ENCODE results near the gene MICU1. TPM values are rescaled to one million over a fixed set of nuclear protein-coding genes. Genes with fewer than 3 reads are reported as not detected.

Gene MICU1
- total RNA-seq, 2 donors from 2014 or later: 44.3 to 51.8 TPM

DNA sequence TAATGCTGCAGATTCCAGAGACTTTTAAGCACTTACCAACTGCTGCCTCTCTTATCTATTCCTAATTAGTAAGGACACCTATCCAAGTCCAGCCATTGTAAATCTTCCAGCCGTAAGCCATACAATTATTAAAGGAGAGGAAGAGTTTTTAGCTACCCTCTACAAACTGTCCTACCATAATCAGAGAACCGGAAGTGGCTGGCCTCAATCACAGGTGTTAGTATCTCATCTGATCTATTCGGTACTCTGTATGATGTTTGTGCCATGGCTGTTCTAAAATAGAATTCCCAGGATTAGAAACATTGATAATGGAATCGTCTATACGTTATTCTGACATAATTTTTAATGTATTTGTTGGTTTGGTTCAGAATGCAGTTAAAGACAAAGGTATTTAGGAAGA lies 102.8 kb downstream of the MICU1 start:
- Histone ChIP-seq H3K27ac (no peak overlapping the region), H3K4me3 (no peak overlapping the region), H3K9ac (ENCODE audit: low read depth in 2 of 2, low read length in 2 of 2) (no peak overlapping the region), H3K36me3 (no peaks in the 10 kb centered on the region), H3K27me3 (no peaks in the 10 kb centered on the region), H3K9me3 (no peaks in the 10 kb centered on the region), H3K4me1 (no peaks in the 10 kb centered on the region)
- DNase-seq: no peak
- TF ChIP-seq, protein P1, sequence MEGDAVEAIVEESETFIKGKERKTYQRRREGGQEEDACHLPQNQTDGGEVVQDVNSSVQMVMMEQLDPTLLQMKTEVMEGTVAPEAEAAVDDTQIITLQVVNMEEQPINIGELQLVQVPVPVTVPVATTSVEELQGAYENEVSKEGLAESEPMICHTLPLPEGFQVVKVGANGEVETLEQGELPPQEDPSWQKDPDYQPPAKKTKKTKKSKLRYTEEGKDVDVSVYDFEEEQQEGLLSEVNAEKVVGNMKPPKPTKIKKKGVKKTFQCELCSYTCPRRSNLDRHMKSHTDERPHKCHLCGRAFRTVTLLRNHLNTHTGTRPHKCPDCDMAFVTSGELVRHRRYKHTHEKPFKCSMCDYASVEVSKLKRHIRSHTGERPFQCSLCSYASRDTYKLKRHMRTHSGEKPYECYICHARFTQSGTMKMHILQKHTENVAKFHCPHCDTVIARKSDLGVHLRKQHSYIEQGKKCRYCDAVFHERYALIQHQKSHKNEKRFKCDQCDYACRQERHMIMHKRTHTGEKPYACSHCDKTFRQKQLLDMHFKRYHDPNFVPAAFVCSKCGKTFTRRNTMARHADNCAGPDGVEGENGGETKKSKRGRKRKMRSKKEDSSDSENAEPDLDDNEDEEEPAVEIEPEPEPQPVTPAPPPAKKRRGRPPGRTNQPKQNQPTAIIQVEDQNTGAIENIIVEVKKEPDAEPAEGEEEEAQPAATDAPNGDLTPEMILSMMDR (IDR thresholded peaks at IDR 0.05): no peak
- intact Hi-C loops (cut with DNase I): no loop called here

DNA sequence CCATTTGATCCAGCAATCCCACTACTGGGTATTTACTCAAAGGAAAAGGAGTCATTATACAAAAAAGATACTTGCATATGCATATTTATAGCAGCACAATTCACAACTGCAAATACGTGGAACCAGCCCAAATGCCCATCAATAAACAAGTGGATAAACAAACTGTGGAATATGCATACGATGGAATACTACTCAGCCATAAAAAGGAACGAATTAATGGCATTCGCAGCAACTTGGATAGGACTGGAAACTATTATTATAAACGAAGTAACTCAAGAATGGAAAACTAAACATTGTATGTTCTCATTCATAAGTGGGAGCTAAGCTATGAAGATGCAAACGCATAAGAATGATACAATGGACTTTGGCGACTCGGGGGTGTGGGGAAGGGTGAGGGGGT lies 108.6 kb downstream of the MICU1 start:
- TF ChIP-seq, protein P1 (IDR thresholded peaks at IDR 0.05): no peak
- intact Hi-C loops (cut with DNase I): no loop called here

DNA sequence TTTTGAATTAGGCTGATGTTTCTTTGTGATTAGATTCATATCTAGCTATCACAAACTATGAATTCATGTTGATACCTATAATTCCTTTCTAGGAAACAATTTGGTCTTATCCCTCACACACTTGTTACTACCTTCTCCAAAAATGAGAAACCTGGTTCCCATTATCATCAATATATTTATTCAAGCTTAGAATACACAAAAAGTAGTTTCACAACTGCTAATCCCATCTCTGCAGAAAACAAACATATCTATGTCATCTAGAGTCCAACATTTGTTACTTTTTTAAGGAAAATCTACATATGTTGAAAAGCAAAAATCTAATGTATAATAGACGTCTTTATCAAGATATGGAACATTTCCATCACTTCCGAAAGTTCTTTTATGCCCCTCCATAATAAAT lies 110.4 kb downstream of the MICU1 start:
- intact Hi-C loops (cut with DNase I): no loop called here
- TF ChIP-seq, protein P1 (IDR thresholded peaks at IDR 0.05): no peak
- Histone ChIP-seq H3K4me1 (no peaks in the 10 kb centered on the region), H3K27me3 (no peaks in the 10 kb centered on the region), H3K36me3 (no peaks in the 10 kb centered on the region), H3K4me3 (no peak overlapping the region), H3K9ac (ENCODE audit: low read depth in 2 of 2, low read length in 2 of 2) (no peak overlapping the region), H3K9me3 (no peaks in the 10 kb centered on the region), H3K27ac (no peak overlapping the region)
- DNase-seq: no peak

More for the DNA sequence above, 108.6 kb downstream of the MICU1 start:
- H3K9me3 ChIP-seq: no peaks in the 10 kb centered on the region
- no peak overlapping the region for H3K27ac ChIP-seq
- no peaks in the 10 kb centered on the region for H3K4me1 ChIP-seq
- H3K27me3 ChIP-seq: no peaks in the 10 kb centered on the region
- no peaks in the 10 kb centered on the region for H3K36me3 ChIP-seq
- H3K9ac ChIP-seq (ENCODE audit: low read depth in 2 of 2, low read length in 2 of 2): no peak overlapping the region
- DNase-seq: no peak
- H3K4me3 ChIP-seq: no peak overlapping the region

DNA sequence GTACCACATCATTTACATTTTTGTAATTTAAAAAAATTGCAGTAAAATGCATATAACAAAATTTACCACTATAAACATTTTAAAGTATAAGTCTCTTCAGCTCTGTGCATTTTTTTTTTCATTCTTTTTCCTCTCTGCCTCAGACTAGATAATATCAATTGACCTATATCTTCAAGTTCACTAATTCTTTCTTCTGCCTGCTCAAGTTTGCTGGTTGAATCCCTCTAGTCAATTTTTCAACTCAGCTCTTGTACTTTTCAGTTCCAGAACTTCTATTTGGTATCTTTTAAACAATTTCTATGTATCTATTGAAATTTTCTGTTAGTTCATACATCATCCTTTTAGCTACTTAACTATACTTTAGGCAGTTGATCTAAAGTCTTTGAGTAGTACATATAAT lies 112.0 kb downstream of the MICU1 start:
- DNase-seq: no peak
- H3K4me3 ChIP-seq: no peak overlapping the region
- H3K36me3 ChIP-seq: no peaks in the 10 kb centered on the region
- no peak overlapping the region for H3K27ac ChIP-seq
- H3K9me3 ChIP-seq: no peaks in the 10 kb centered on the region
- no peaks in the 10 kb centered on the region for H3K27me3 ChIP-seq
- TF ChIP-seq, protein P1 (IDR thresholded peaks at IDR 0.05): no peak
- intact Hi-C loops (cut with DNase I): no loop called here
- no peaks in the 10 kb centered on the region for H3K4me1 ChIP-seq
- no peak overlapping the region for H3K9ac ChIP-seq (ENCODE audit: low read depth in 2 of 2, low read length in 2 of 2)

DNA sequence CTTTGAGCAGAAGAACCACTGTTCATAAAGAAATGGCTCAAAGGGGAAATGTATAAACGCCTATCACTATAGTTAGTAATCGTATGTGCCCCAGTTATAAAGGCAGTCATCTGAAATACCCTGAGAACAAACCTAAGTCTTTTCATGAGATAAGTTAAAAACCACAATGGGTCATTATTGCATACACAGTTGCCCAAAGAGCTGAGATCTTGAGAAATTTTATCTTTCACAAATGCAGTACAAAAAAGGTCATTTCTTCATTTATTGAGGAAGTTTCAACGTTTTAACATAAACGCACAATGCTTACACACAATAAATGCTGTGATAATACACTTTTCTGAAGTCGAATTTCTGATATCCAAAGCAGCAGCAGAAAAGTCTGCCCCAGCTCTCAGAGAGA lies 114.4 kb downstream of the MICU1 start:
- Histone ChIP-seq H3K4me3 (no peak overlapping the region), H3K9me3 (no peaks in the 10 kb centered on the region), H3K9ac (ENCODE audit: low read depth in 2 of 2, low read length in 2 of 2) (no peak overlapping the region), H3K36me3 (no peaks in the 10 kb centered on the region), H3K27me3 (no peaks in the 10 kb centered on the region), H3K4me1 (no peaks in the 10 kb centered on the region), H3K27ac (no peak overlapping the region)
- DNase-seq: no peak
- intact Hi-C loops (cut with DNase I): no loop called here
- TF ChIP-seq, protein P1 (IDR thresholded peaks at IDR 0.05): no peak

DNA sequence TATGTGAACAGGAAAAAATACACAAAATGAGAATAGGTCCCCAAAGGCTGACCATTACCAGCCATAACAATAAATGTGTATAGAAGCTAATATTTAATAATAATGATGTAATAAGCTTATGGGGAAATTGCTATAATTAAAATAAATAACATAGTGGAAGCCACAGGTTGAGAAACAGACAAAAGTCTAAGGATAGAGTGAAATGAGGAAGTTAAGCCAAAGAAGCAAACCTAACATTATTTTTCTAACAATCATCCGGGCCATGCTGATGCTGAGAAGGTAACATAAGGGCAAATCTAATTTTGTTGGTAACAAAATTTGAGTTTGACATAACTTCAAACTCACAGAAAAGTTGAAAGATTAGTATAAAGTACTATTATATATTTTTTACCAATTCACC lies 115.9 kb downstream of the MICU1 start:
- TF ChIP-seq, protein P1 (IDR thresholded peaks at IDR 0.05): no peak
- Histone ChIP-seq H3K9ac (ENCODE audit: low read depth in 2 of 2, low read length in 2 of 2) (no peak overlapping the region), H3K27ac (no peak overlapping the region), H3K4me3 (no peak overlapping the region), H3K4me1 (no peaks in the 10 kb centered on the region), H3K27me3 (no peaks in the 10 kb centered on the region), H3K9me3 (no peaks in the 10 kb centered on the region), H3K36me3 (no peaks in the 10 kb centered on the region)
- intact Hi-C loops (cut with DNase I): no loop called here
- DNase-seq: no peak

Data from colonic mucosa (tissue), 4 donors.